Measurements from ENCODE around the gene PLK2. TPM values are rescaled to one million over a fixed set of nuclear protein-coding genes. Genes with fewer than 3 reads are reported as not detected.

PLK2 gene
- total and polyA plus RNA-seq, 2 of the 8 experiments (the other 6 are each of a cell fraction or from before 2014, with no cell fraction given) = 5.8 to 20.6 TPM

DNA sequence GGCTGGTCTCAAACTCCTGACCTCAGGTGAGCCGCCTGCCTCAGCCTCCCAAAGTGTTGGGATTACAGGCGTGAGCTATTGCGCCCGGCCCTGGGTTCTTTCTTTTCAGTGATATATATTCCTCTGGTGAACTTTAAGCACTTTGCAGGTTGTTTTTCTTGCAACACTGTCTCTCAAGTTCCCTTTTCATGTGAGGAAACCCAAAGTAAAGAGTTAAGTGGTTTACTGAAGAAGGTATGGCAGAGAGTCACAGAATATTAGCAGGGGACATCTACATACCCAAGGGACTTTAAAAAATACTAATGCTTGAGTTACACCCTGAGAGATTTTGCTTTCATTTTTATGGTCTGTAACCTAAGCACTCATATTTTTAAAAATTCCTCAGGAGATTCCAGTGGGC lies 24.6 kb upstream of the PLK2 start:
- H4K5ac ChIP-seq (ENCODE audit: insufficient read length, low read depth, low read length) = no peak overlapping the region
- POLR2A ChIA-PET (ENCODE audit: partially characterized antibody) = no interaction called here
- CTCF ChIA-PET (ENCODE audit: partially characterized antibody) = interaction anchor here (0.9 to 2.0 kb wide), 4 partner anchors 11 to 366 kb away, joined by 3 to 6 read pairs (median 5); no protein-coding TSS in a partner anchor
- no peak overlapping the region for H2AK5ac ChIP-seq (ENCODE audit: low read depth, low read length)
- H3K79me2 ChIP-seq (ENCODE audit: control insufficient read depth in 1 of 2, insufficient read depth in 2 of 2, low read length in 2 of 2) = 0 out of 4 replicates have a peak, but pooled peaks cover 0 to 3% of the 10 kb centered on the region in 2 experiments
- no peak overlapping the region for H3K56ac ChIP-seq (replicated peaks; ENCODE audit: insufficient read length, low read depth, low read length)
- H3K36me3 ChIP-seq (ENCODE audit: control insufficient read depth in 2 of 4, insufficient read depth in 4 of 4, low read length in 3 of 4) = no peaks in the 10 kb centered on the region
- no peak overlapping the region for H2BK20ac ChIP-seq (ENCODE audit: low read length)
- H3K4me3 ChIP-seq (ENCODE audit: extremely low read depth in 1 of 4, insufficient read depth in 2 of 4, low read depth in 3 of 4, low read length in 4 of 4) = no peak overlapping the region
- no peak overlapping the region for H3K27ac ChIP-seq (ENCODE audit: low read depth, low read length)
- no peak overlapping the region for H3K14ac ChIP-seq (ENCODE audit: insufficient read length)
- H3K4ac ChIP-seq (replicated peaks; ENCODE audit: insufficient read length, low read depth, low read length) = no peak overlapping the region
- H3K4me2 ChIP-seq (ENCODE audit: insufficient read depth in 1 of 2, low read depth in 2 of 2, low read length in 2 of 2) = no peak overlapping the region
- H3K23me2 ChIP-seq (ENCODE audit: low read depth, low read length) = peaks cover 3% of the 10 kb centered on the region; the same call in 1 of the 2 replicates
- no peak overlapping the region for H2AFZ ChIP-seq (ENCODE audit: low read length)
- peaks cover 0 to 5% of the 10 kb centered on the region in 2 experiments for H4K20me1 ChIP-seq (replicated peaks in 1 of 2; ENCODE audit: control insufficient read depth in 1 of 2, insufficient read depth in 2 of 2, low read length in 2 of 2)
- H2BK120ac ChIP-seq (replicated peaks; ENCODE audit: low read depth, low read length) = no peak overlapping the region
- H3K4me1 ChIP-seq (replicated peaks in 1 of 4; ENCODE audit: control insufficient read depth in 3 of 4, insufficient read depth in 4 of 4, low read length in 3 of 4) = no peaks in the 10 kb centered on the region; a peak in 1 of 7 replicates
- DNase-seq (ENCODE audit: low read depth in 1 of 2, low spot score in 2 of 2) (no peak), FAIRE-seq (no peak)
- H2BK15ac ChIP-seq (ENCODE audit: low read length) = no peak overlapping the region
- no peak overlapping the region for H2BK12ac ChIP-seq (ENCODE audit: low read depth, low read length)
- no peaks in the 10 kb centered on the region for H3K27me3 ChIP-seq (replicated peaks in 1 of 4; ENCODE audit: control insufficient read depth in 3 of 4, extremely low read depth in 1 of 4, insufficient read depth in 3 of 4, low read length in 3 of 4)
- H4K8ac ChIP-seq (ENCODE audit: extremely low read depth, insufficient read depth, low read length) = no peak overlapping the region
- 81% methylated on average over 4 of the region's 4 CpGs; no CpG with 5 or more reads in 1 of the 2 experiments for WGBS, 2 experiments (ENCODE audit: extremely low coverage in 1 of 2, insufficient coverage in 1 of 2, insufficient read length in 1 of 2, insufficient replicate concordance in 2 of 2, low coverage in 1 of 2, low lambda C conversion rate in 2 of 2, missing lambda C conversion rate in 1 of 2)
- no peaks in the 10 kb centered on the region for H3K79me1 ChIP-seq (ENCODE audit: low read depth, low read length)
- no peak overlapping the region for H2BK5ac ChIP-seq (ENCODE audit: low read depth, low read length)
- H3K9ac ChIP-seq (replicated peaks in 1 of 4; ENCODE audit: extremely low read depth in 1 of 4, low read depth in 3 of 4, low read length in 3 of 4) = no peak overlapping the region
- H3K9me3 ChIP-seq (ENCODE audit: insufficient read depth in 2 of 2, low read depth in 1 of 2, low read length in 1 of 2) = no peaks in the 10 kb centered on the region
- no peak for TF ChIP-seq SP1 (IDR thresholded peaks at IDR 0.05; ENCODE audit: low read depth, low read length)
- TF ChIP-seq KDM1A (IDR thresholded peaks at IDR 0.05; ENCODE audit: borderline replicate concordance, low read length) = no peak
- no peak for TF ChIP-seq POLR2A (IDR thresholded peaks at IDR 0.05; ENCODE audit: control extremely low read depth in 1 of 2, low read depth in 2 of 2, low read length in 2 of 2)
- TF ChIP-seq CREB1 (IDR thresholded peaks at IDR 0.05) = no peak
- TF ChIP-seq ZNF274 (IDR thresholded peaks at IDR 0.05; ENCODE audit: borderline replicate concordance, extremely low read depth, low read length) = no peak
- no peak for TF ChIP-seq CHD2 (IDR thresholded peaks at IDR 0.05; ENCODE audit: low read length)
- TF ChIP-seq TEAD4 (IDR thresholded peaks at IDR 0.05; ENCODE audit: low read depth, low read length) = no peak
- TF ChIP-seq BACH1 (IDR thresholded peaks at IDR 0.05; ENCODE audit: low read length) = no peak
- TF ChIP-seq, protein P1, sequence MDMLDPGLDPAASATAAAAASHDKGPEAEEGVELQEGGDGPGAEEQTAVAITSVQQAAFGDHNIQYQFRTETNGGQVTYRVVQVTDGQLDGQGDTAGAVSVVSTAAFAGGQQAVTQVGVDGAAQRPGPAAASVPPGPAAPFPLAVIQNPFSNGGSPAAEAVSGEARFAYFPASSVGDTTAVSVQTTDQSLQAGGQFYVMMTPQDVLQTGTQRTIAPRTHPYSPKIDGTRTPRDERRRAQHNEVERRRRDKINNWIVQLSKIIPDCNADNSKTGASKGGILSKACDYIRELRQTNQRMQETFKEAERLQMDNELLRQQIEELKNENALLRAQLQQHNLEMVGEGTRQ (IDR thresholded peaks at IDR 0.05; ENCODE audit: low read length) = no peak
- TF ChIP-seq, protein P2, sequence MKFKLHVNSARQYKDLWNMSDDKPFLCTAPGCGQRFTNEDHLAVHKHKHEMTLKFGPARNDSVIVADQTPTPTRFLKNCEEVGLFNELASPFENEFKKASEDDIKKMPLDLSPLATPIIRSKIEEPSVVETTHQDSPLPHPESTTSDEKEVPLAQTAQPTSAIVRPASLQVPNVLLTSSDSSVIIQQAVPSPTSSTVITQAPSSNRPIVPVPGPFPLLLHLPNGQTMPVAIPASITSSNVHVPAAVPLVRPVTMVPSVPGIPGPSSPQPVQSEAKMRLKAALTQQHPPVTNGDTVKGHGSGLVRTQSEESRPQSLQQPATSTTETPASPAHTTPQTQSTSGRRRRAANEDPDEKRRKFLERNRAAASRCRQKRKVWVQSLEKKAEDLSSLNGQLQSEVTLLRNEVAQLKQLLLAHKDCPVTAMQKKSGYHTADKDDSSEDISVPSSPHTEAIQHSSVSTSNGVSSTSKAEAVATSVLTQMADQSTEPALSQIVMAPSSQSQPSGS (IDR thresholded peaks at IDR 0.05; ENCODE audit: low read length) = no peak
- TF ChIP-seq SAP30 (IDR thresholded peaks at IDR 0.05; ENCODE audit: insufficient read depth, insufficient replicate concordance, low read length) = no peak
- no peak overlapping the region for H3K23ac ChIP-seq (ENCODE audit: insufficient read length)
- no peak overlapping the region for H4K91ac ChIP-seq (replicated peaks; ENCODE audit: insufficient read length, low read length)
- H3K18ac ChIP-seq (ENCODE audit: extremely low read depth, low read length) = no peak overlapping the region
